COLO829 (cell line): ENCODE data around the gene TEX48.

ENCODE experiments used
- DNase-seq: peaks from one replicate; pipeline ENCODE4 v3.0.0; 2012; ENCODE audit warnings: low spot score

Gene TEX48

DNA sequence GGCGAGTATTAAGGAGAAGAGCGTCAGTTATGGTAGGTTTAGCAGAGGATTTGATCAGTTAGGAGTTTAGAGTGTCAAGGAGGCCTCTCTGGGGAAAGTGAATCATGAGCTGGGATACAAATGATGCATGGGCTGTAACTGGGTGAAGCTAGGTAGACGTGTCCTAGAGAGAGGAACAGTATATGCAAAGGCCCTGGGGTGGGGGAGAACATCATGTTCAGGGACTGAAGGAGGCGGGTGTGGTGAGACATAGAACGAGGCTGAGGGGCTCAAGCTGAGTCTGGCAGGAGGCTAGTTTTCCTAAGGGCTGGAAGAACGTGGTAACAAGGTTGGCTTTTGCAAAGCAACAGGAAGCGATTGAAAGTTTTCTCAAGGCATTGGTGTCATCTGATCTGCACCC lies 60.4 kb downstream of the TEX48 start:
- no peak for DNase-seq

DNA sequence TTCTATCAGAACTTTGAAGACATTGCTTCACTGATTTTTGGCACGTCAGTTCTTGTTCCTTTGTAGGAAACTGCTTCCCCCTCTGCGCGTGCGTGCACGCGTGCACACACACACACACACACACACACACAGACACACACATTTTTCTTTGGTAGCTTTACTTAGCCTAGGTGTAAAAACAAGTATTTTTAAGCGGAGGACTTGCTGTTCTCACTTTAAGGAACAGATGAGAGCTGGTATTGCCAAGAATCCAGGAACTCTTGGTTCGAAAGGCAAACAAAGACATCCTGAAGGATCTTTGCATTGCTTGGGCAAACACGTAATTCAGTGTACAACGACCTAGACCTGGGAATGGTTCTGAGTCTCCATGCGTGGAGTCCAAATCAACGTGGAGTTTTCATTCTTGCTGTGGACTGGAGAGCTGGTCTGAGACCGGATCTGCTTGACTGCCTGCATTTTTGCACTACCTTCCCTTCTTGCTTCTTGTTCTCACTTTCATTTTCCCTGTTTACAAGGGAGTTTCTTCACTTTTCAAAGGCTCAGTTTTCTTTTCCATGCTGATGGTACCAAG lies 62.7 kb downstream of the TEX48 start:
- no peak for DNase-seq

DNA sequence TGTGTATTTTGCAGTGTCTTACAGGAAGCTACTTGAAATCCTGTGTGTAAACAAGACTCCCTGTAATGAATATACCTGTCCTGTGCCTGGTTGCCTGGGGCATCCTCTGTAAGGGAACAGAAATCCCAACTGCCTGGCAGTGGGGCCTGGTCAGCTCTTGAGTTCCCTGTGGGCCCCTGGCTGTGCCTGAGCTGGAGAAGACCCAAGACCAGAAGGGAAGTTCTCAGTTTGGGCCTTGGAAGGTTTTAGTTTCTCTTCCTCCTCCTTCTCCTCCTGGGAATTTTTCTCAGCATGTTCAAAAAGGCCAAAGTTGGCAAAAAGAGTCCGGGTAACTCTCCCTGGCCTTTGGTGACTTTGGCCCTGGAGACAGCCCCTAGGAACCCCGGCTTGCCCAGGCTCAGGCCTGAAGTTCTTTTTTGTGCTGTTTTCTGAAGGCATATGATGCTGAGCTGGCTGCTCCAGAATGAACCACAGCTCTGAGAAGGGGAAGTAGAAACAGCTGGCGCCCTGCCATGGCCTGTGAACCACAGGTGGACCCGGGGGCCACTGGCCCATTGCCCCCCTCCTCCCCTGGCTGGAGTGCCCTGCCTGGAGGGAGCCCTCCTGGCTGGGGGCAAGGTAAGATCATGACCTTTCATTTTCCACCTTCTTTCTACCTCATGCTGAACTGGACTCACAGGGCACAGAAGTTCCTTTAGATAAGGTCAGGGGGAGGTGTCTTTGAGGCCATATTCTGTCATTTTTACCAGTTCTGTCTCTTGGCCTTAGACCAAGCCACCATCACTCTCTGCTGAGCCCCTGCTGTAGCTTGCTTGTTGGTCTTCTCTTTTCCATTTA lies 65.1 kb downstream of the TEX48 start:
- DNase-seq: no peak
